Measurements from ENCODE around the gene SPON2. TPM values are rescaled to one million over a fixed set of nuclear protein-coding genes. Genes with fewer than 3 reads are reported as not detected.

Gene SPON2
- polyA plus RNA-seq, 3 donors, result 8.7 to 36.4 (median 26.3) TPM

- WGBS, 3 donors, result 86 to 94% (median 86%) methylated on average over 10 to 11 of the region's 11 CpGs
These were observed 6.1 kb upstream of the SPON2 start for GRCh38 chr4:1178300-1179088.

DNA sequence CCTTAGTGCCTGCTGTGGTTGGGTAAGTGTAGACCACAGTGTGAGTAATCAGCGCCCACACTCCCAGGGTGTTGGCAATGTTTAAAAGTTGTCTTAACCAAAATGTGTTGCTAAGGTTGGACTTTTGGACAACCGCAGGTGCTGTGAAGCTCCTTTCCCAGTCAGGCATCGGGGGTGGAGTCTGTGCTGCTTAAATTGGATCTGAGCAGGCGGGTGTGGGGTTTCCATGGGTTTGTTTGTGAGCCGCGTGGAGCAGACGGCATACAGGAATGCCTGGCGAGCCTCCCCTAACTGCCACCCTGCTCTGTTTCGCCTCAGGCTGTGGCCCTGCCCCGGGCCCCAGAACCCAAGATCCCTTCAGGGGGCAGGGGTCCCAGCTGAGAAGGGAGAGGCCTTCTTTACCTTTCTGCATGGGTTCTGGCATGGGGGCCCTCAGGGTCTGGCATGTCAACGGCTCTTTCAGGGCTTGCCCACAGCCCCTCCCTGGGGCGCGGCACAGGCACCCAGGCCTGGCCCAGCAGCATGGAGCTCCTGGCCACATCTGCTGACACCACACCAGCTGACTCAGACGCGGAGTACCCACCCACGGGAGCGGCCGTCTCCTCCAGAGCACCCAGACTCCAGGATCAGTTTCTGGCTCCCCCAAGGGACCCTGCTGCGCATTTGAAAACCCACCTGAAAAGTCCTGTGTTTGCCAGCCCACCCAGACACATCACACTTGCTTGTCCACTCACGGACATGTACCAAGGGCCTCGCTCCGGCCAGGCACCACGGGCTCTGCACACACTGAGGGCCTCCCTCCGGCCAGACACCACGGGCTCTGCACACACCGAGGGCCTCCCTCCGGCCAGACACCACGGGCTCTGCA, 5.1 kb upstream of the SPON2 start:
- no peak overlapping the region for H3K27ac ChIP-seq (ENCODE audit: low read depth, low read length)
- WGBS, 3 donors, result 79 to 80% (median 79%) methylated on average over 26 to 28 of the region's 28 CpGs

More at GRCh38 chr4:1178300-1179088, 6.1 kb upstream of the SPON2 start:
- H3K27ac ChIP-seq (ENCODE audit: low read depth, low read length), result no peak overlapping the region

DNA sequence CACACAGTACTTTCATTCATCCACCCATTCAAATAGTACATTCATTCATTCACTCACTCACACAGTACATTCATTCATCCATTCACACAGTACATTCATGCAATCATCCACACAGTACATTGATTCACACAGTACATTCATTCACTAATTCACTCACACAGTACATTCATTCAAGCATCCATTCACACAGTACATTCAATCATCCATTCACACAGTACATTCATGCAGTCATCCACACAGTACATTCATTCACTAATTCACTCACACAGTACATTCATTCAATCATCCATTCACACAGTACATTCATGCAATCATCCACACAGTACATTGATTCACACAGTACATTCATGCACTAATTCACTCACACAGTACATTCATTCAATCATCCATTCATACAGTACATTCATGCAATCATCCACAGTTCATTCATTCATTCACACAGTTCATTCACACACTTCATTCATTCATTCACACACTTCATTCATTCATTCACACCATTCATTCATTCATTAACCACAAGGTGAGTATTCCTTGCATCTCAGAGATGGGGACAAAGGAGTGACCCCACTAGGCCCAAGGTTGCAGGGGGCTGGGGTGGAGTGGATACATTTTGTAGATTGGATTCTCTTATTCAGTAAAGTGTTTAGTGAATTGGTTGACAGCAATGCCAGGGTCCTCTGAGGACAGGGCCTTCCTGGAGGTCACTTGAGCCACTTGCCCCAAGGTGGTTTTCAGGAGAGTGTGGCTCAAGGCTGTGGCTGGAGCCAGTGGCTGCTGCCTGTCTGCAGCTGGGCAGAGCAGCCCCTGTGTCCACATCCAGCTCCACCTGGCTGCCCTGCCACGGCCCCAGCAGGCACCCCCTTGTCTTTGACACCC, 4.3 kb upstream of the SPON2 start:
- WGBS, 3 donors, result 61 to 87% (median 69%) methylated on average over 1 of the region's 1 CpG
- no peak overlapping the region for H3K27ac ChIP-seq (ENCODE audit: low read depth, low read length)

GRCh38 chr4:1175635-1176229, 3.3 kb upstream of the SPON2 start:
- no peak overlapping the region for H3K27ac ChIP-seq (ENCODE audit: low read depth, low read length)
- 90 to 96% (median 95%) methylated on average over 7 of the region's 7 CpGs for WGBS, 3 donors

DNA sequence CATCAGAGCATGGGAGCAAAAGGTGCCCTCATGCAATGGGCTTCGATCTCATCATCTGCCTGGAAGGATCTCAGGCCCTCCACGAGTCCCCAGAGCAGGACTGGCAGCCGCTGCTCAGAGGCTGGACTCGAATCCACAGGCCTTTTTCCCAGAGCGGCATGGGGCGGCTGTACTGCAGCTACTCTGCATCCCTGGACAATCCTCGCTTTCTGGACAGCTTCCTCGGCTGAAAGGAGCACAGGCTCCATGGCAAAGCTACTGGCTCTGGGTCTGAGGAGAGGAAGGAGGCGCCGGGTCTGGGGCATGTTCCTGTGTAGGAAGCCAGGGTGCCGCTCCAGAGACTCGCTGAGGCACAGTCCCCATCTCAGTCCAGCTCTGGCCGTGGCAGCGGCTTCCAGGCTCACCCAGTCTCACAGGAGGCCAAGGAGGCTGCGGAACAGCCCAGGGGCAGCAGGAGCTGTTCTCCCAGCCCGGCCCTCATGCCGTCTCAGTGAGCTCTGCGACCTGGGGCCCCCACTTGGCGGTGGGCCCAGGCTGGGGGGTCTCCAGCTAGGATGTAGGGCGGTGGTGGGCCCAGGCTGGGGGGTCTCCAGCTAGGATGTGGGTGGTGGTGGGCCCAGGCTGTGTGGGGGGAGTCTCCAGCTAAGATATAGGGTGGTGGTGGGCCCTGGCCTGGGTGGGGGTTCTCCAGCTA, 2.7 kb upstream of the SPON2 start:
- 76 to 90% (median 88%) methylated on average over 19 to 20 of the region's 20 CpGs for WGBS, 3 donors
- no peak overlapping the region for H3K27ac ChIP-seq (ENCODE audit: low read depth, low read length)

- 41 to 63% (median 49%) methylated on average over 19 to 20 of the region's 20 CpGs for WGBS, 3 donors
- no peak overlapping the region for H3K27ac ChIP-seq (ENCODE audit: low read depth, low read length)
These were observed 781 bp upstream of the SPON2 start for GRCh38 chr4:1172971-1173757.

DNA sequence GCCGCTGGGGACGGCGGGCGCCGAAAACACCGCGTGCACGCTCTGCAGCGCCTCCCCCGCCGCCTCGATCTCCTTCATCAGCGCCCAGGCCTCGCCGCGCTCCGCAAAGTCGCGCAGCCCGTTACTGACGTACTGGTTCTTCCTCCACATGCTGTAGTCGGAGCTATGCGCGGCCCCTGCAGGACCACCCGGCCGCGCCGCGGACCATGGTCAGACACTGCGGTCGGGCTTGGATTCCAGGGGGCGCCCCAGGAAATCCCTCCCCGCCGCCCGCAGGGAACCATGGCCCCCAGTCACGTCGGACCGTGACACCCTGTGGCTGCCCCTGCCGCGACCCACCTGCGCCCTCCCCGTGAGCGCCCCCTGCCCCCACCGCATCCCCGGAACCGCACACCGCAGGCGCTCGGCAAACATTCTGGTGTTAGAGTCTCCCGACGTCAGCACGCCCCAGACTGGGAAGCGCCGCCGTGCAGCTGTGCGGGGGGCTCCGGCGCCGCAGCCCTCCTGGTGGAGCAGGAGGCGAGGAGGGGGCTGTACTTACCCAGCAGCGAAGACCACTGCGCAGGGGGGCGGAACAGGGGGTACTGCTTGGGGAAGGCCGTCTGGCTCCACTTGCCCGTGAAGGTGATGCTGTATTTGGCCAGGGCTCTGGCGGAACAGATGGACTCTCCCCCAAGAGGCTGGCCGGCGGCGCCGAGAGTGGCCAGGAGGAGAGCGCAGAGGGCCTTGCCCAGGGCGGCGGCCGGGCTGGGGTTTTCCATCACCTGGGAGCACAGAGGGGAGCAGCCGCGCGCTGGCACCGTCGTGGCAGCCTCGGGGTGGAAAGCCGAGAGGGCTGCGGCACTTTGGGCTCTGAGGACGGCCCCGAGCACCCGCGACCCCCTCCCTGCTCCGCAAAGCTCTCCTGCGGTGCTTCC, 814 bp downstream of the SPON2 start:
- 3 to 23% (median 4%) methylated on average over 69 to 88 of the region's 88 CpGs for WGBS, 3 donors
- H3K27ac ChIP-seq (ENCODE audit: low read depth, low read length), result no peak overlapping the region

GRCh38 chr4:1170976-1171310, 1.4 kb downstream of the SPON2 start:
- no peak overlapping the region for H3K27ac ChIP-seq (ENCODE audit: low read depth, low read length)
- WGBS, 3 donors, result 23 to 26% (median 24%) methylated on average over 34 to 42 of the region's 42 CpGs

DNA sequence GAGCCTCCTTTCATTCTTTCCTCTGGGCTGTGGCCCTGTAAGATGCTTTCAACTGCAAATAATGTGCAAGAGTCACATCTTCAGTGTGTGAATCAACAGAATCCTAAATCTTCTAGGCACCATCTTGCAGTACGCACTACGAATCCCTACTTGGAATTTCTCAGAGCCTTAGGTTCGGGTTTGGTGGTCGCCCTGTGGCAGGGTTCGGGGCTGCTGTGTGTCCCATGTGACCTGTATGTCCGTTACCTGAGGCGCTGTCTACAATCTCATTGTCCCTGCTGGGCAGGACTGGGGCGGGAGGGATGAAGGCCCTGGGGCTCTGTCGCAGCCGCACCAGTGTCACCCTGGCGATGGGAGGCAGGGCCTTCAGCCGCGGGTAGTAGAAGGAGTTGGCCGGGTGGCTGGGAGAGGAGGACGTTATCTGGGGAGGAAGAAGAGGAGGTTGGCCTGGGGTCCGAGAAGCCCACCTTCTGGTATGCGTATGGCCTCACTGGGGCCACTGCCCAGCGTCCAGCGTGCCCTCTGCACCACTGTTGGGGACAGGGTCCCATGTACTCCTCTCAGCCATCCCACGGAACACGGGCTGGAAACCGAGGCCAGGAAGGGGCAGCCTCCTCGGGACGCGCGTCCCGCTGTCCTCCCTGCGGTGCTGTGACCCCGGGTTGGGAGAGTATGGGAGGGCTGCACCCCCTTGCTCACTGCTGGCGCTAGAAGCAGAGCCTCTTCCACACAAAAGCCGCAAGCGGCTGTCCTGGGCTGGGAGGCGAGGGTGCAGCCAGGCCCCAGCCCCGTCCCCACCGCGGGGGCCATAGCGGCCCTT, 2.0 kb downstream of the SPON2 start:
- no peak overlapping the region for H3K27ac ChIP-seq (ENCODE audit: low read depth, low read length)
- WGBS, 3 donors, result 77 to 81% (median 78%) methylated on average over 34 to 37 of the region's 37 CpGs

DNA sequence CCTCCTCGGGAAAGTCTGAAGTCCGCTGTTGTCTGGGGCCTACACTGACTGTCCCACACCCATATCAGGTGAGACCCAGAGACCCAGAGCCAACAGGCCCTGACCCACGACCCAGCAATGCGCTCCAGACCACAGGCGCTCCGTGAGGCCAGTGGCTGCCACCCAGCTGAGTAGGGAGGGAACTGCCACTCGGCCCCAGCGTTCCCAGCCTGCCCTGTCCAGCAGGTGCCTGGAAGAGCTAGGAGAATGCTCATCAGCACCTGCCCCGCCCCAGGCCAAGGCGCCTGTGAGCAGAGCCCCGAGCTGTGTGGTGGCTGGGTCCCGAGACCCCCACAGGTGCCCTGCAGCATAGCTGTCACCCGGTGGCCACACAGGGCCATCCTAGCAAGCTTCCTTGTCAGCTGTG, 2.7 kb downstream of the SPON2 start:
- WGBS, 3 donors, result 82 to 95% (median 87%) methylated on average over 13 of the region's 13 CpGs

DNA sequence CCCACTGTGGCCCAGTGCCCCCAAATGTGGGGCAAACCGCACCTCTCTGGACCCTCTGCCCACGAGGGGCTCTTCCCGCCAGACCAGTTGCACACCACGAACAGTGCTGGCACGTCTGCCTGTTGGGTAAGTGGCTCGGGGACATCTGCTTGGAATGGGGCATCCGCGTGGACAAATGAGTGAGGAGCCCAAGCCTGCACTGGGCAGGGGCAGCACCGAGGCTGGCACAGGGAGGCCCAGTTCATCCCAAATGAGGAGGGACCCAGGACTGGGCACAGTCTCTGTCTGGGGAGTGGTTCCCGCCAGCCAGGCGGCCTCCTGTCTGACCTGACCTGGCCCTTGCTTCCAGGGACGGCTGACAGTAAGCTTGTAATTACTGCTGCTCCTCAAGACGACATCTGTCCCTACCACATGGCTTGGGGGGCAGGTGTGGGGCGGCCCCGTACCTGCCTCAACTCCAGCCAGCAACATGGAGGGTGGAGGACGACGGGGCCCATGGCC, 3.2 kb downstream of the SPON2 start:
- WGBS, 3 donors, result 84 to 92% (median 92%) methylated on average over 17 of the region's 17 CpGs
- no peak overlapping the region for H3K27ac ChIP-seq (ENCODE audit: low read depth, low read length)

More for the DNA sequence above, 2.7 kb downstream of the SPON2 start:
- H3K27ac ChIP-seq (ENCODE audit: low read depth, low read length), result no peak overlapping the region

DNA sequence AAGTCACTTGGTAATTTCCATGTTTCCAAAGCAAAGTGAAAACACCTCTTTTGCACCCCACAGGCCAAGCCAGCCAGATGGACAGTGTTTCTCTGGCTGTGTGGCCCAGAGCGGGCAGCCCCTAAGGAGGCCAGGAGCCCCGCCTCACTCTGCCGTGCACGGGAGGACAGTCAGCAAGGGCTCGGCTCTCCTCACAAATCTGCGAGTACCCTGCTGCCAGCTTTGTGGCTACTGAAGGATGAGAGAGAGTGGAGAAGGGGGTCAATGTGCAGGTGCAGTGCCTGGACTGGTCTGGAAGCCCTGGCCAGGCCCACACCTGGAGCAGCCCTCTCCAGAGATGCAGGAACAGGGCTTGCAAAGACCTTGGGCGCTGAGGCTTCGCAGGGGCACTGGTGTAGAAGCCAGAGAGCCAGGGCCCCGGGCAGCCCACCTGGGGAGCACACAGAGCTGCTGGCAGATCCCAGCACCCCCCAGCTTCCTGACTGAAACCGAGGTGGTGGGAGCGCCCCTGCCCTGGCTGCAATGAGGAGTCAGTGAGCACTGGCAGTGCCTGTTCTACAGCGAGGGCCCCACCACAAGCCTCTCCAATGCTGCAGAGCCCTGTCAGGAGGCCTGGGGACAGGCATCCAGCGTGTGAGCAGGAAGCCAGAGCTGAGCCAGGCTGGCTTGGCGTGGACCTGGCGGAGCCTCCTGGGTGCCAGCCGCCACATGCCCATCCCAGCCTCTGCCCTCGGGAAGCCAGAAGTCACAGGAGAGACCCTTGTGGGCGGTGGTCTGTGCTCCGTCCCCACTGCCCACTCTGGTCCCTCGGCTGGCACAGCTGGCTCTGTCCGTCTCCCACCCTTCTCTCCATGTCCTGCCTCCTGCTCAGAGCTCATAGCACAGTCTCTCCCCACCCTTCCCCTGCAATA, 3.9 kb downstream of the SPON2 start:
- no peak overlapping the region for H3K27ac ChIP-seq (ENCODE audit: low read depth, low read length)
- 77 to 92% (median 83%) methylated on average over 21 of the region's 21 CpGs for WGBS, 3 donors

DNA sequence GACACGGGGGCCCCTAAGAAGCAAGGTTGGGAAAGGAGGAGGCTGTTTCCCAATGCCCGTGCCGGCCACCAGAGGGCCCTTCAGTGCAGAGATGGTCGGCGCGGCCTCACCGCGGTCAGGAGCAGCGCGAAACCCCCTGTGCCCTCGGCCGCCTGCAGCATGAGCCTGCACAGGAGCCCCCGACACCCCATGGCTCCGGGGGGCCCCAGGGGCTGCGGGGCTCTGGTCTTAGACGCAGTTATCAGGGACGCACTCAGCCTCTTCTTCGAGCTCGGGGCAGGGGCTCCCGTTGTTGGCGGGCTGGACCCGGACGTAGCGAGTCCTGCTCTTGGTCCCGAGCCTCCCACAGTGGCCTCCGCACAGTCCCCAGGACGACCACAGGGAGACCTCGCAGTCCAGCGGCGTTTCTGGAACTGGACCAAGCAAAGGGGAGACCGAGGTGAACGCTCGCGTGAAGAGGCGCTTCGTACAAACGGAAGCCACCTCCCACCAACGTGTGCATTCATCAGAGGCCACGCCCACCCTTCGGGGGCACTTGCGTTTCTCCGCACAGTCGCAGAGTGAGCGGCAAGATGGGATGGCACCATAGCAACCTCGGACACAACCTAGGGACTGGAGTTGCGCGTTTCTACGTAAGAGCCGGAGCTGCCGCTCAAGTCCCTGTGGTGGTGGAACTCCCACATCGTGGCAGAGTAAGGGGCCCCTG, 5.0 kb downstream of the SPON2 start:
- 3 to 31% (median 5%) methylated on average over 50 to 51 of the region's 51 CpGs for WGBS, 3 donors
- H3K27ac ChIP-seq (ENCODE audit: low read depth, low read length), result no peak overlapping the region
